HG03135 (cell line): ENCODE results near the gene OR2L8.

ENCODE experiments used
- ATAC-seq: cut with Tn5 transposase; IDR thresholded peaks from one replicate; pipeline ENCODE4 v1.9.1; 2021; ENCODE audit warnings: mild to moderate bottlenecking, moderate library complexity; ENCODE audit not compliant: unreplicated experiment

The OR2L8 gene

GRCh38 chr1:247966532-247967204 lies 18.0 kb downstream of the OR2L8 start:
- ATAC-seq = no peak

GRCh38 chr1:247992986-247993385 lies 44.3 kb downstream of the OR2L8 start:
- ATAC-seq = no peak

- ATAC-seq = no peak
Measured at GRCh38 chr1:247998811-247999210, 50.2 kb downstream of the OR2L8 start.
